ENCODE measurements around the gene PRPF40B. TPM values are rescaled to one million over a fixed set of nuclear protein-coding genes. Genes with fewer than 3 reads are reported as not detected.
A peak's percentile ranks its signal among the peaks of the same experiment; 100 is the strongest.

PRPF40B gene
- total and polyA plus RNA-seq, 2 donors from 2014 or later, result 20.1 to 33.3 TPM

DNA sequence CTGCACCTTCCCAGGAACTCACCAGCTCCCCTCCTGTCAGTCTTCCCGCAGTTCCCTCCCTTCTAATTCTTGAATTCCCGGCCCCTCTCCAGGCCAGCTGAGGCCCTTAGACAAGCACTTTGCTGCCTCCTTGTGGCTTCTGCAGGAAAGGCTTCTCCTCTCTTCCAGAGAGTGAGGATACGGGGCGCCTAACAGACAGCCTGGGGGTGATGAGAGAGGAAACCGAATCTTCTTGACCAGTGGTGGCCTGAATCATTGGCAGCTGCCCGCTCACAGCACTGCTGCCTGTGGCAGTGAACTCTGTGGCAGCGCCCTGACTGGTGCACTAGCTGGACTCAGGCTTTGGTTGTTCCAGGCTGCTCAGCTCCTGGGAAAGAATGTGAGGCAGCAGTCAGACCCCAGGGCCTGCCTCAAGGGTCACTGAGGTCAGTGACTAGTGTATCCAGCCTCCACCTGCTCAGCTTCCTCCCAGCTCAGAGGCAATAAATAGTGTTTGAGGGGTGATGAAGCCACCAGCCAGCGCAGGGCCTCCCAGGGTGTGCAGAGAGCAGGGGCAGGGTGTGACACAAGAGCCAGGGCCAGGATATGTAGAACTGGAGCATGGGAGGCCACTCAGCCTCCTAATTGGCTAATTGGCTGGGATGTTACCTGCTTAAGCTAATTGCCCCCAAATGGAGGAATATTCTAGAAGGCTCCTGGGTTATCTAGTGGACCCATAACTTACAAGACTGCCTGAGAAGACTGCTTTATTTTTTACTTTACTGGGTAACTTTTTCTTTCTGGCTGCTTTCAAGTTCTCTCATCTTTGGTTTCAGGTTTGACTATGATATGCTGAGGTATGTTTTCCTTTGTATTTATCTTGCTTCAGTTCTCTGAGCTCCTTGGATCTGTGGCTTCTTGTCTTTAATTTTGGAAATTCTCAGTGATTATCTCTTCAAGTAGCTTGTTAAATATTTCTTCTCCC is 42.5 kb upstream of the PRPF40B start:
- TF ChIP-seq, protein P1, sequence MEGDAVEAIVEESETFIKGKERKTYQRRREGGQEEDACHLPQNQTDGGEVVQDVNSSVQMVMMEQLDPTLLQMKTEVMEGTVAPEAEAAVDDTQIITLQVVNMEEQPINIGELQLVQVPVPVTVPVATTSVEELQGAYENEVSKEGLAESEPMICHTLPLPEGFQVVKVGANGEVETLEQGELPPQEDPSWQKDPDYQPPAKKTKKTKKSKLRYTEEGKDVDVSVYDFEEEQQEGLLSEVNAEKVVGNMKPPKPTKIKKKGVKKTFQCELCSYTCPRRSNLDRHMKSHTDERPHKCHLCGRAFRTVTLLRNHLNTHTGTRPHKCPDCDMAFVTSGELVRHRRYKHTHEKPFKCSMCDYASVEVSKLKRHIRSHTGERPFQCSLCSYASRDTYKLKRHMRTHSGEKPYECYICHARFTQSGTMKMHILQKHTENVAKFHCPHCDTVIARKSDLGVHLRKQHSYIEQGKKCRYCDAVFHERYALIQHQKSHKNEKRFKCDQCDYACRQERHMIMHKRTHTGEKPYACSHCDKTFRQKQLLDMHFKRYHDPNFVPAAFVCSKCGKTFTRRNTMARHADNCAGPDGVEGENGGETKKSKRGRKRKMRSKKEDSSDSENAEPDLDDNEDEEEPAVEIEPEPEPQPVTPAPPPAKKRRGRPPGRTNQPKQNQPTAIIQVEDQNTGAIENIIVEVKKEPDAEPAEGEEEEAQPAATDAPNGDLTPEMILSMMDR (IDR thresholded peaks at IDR 0.05; ENCODE audit: borderline replicate concordance, extremely low read depth, insufficient read depth), result peak; percentile 80
- H3K9ac ChIP-seq (ENCODE audit: low read length in 3 of 3), result no peak overlapping the region
- no peaks in the 10 kb centered on the region for H3K27me3 ChIP-seq (ENCODE audit: control insufficient read depth, insufficient read depth, low read length)
- no peak overlapping the region for H3K27ac ChIP-seq (ENCODE audit: low read depth in 2 of 2, low read length in 2 of 2)
- no peaks in the 10 kb centered on the region for H3K9me3 ChIP-seq (ENCODE audit: control insufficient read depth in 2 of 3, insufficient read depth in 1 of 3, low read length in 3 of 3)
- no peaks in the 10 kb centered on the region for H3K36me3 ChIP-seq (ENCODE audit: control insufficient read depth in 2 of 3, insufficient read depth in 3 of 3, low read length in 3 of 3)
- intact Hi-C loops (cut with DNase I), result no loop called here
- peaks cover 0 to 18% (median 6%) of the 10 kb centered on the region in 3 donors for H3K4me1 ChIP-seq (ENCODE audit: control insufficient read depth in 2 of 3, insufficient read depth in 2 of 3, low read depth in 1 of 3, low read length in 3 of 3)
- no peak for FAIRE-seq
- no peak overlapping the region for H3K4me3 ChIP-seq (ENCODE audit: low read length in 3 of 3)
- DNase-seq, result peak; percentile 84 to 96 (median 90)

DNA sequence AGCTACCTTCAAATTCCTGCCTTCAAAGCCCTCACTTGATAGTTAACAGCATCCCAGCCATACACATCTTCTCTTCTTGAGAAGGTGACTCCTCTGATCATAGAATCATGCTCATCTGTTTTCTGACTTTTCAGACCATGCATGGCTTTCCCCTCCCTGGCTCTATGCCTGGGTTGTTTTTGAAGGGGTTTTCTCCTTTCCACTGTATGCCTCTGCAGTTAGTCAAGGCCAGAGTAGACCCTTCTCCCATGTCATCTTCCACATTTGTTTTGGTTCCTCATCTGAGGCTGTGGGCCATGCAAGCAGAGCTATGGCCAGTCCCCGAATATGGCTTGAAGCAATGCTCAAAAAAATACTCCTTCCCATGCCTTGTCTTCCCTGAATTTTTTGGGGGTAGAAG is 41.2 kb upstream of the PRPF40B start:
- Histone ChIP-seq H3K9me3 (ENCODE audit: control insufficient read depth in 2 of 3, insufficient read depth in 1 of 3, low read length in 3 of 3) (no peaks in the 10 kb centered on the region), H3K4me1 (ENCODE audit: control insufficient read depth in 2 of 3, insufficient read depth in 2 of 3, low read depth in 1 of 3, low read length in 3 of 3) (peaks cover 0 to 18% (median 6%) of the 10 kb centered on the region in 3 donors), H3K9ac (ENCODE audit: low read length in 3 of 3) (no peak overlapping the region), H3K4me3 (ENCODE audit: low read length in 3 of 3) (no peak overlapping the region), H3K36me3 (ENCODE audit: control insufficient read depth in 2 of 3, insufficient read depth in 3 of 3, low read length in 3 of 3) (no peaks in the 10 kb centered on the region), H3K27me3 (ENCODE audit: control insufficient read depth, insufficient read depth, low read length) (no peaks in the 10 kb centered on the region), H3K27ac (ENCODE audit: low read depth in 2 of 2, low read length in 2 of 2) (no peak overlapping the region)
- TF ChIP-seq, protein P1 (IDR thresholded peaks at IDR 0.05; ENCODE audit: borderline replicate concordance, extremely low read depth, insufficient read depth), result no peak
- no peak for DNase-seq
- FAIRE-seq, result no peak
- intact Hi-C loops (cut with DNase I), result no loop called here

- FAIRE-seq (no peak), DNase-seq (peak in 1 of 5 donors; percentile 22)
- Histone ChIP-seq H3K9ac (ENCODE audit: low read length in 3 of 3) (no peak overlapping the region), H3K4me1 (ENCODE audit: control insufficient read depth in 2 of 3, insufficient read depth in 2 of 3, low read depth in 1 of 3, low read length in 3 of 3) (peaks cover 0 to 18% (median 6%) of the 10 kb centered on the region in 3 donors), H3K27ac (ENCODE audit: low read depth in 2 of 2, low read length in 2 of 2) (no peak overlapping the region), H3K4me3 (ENCODE audit: low read length in 3 of 3) (no peak overlapping the region), H3K27me3 (ENCODE audit: control insufficient read depth, insufficient read depth, low read length) (no peaks in the 10 kb centered on the region), H3K36me3 (ENCODE audit: control insufficient read depth in 2 of 3, insufficient read depth in 3 of 3, low read length in 3 of 3) (no peaks in the 10 kb centered on the region), H3K9me3 (ENCODE audit: control insufficient read depth in 2 of 3, insufficient read depth in 1 of 3, low read length in 3 of 3) (no peaks in the 10 kb centered on the region)
- intact Hi-C loops (cut with DNase I), result no loop called here
- TF ChIP-seq, protein P1 (IDR thresholded peaks at IDR 0.05; ENCODE audit: borderline replicate concordance, extremely low read depth, insufficient read depth), result no peak
These were observed 40.5 kb upstream of the PRPF40B start for GRCh38 chr12:49582850-49583249.

All from kidney (tissue), 14 donors.